NCI-H1092 treated with DMSO at 0.1 percent for 48 hours (cell line): Measurements from ENCODE around the gene IQCN.

Source experiments
- DNase-seq: peaks from one replicate; lab custom pipeline; 2025; lab: John Stamatoyannopoulos, UW

The IQCN gene

DNA sequence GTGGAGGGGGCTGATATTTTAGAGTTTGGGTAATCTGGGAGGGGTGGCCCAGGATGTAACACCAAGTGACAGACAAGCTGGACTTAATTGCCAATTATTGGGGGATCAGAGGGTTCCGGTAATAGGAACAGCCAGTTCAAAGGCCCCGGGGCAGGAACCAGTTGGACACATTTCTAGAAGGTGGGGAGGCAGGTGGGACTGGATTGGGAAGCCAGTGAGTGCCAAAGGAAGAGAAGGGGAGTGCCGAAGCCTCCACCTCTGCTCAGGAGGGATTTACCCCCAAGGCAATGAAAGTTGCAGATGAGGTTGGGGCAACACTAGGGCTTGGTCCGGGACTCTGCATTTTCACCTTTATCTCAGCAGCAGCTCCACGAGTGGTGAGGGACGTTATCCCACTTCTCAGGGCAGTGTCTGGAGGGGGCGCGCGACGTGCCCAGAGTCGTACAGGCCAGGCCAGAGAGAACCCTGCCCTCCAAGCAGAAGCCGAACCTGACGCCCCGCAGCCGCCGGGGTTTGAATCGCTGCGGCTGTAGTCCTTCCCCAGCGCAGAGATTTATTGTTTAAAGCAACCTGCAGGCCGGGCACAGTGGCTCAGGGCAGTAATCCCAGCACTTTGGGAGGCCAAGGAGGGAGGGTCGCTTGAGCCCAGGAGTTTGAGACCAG lies 12.9 kb upstream of the IQCN start:
- DNase-seq, result no peak

DNA sequence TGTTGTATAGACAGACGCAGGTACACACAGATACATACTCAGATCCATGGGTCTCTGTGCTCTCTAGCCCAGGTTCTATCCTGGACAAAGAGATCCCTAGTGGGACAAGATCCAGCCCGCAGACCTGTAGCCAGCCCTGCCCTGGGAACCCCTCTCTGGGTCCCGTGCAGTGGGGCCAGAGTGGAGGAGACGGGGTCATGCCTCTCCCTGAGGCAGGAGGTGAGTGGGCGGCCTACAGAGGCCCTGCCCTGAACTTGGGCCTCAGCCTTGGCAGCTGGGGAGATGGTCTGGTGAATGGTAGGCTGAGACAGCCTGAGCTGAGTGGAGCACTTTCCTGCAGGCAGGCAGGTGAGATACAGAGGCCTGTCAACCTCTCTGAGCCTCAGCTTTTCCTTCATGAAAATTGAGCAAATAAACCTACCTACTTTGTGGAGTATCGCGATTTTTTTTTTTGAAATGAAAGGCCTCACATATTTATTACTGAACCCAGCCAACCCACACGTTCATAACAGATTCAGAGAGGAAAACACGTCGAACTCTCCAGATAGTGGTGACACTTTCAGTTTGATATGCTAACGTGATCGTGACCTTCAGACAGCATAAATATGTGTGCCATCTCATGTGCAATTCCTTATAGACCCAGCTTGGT lies 10.6 kb upstream of the IQCN start:
- no peak for DNase-seq

DNA sequence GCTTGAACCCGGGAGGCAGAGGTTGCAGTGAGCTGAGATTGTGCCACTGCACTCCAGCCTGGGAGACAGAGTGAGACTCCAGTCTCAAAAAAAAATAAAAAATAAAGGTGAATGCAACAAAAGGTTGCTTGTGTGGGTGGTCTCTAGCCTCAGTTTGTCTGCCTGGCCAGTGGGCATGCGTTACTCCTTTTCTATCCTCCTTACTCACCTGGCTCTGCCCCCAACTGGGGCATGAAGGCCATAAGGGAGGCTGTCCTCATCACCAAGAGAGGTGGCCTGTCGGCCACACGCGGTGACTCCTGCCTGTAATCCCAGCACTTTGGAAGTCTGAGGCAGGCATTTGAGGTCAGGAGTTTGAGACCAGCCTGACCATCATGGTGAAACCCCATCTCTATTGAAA lies 9.1 kb upstream of the IQCN start:
- no peak for DNase-seq

DNA sequence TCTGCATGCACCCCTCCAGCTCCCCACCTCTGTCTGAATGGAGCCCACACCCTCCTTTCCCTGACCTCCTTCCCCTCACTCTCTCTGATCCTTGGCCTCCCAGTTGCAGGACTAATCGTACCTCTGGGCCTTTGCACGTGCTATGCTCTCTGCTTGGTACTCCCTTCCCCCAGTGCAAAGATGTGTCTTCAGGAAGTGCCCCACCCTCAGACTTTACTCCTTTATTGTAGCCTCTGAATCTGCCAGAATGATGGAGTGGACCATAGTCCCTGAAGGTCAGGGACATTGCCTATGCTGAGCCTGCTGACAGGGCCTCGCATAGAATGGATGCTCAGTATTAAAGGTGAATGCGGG lies 8.5 kb upstream of the IQCN start:
- no peak for DNase-seq

DNA sequence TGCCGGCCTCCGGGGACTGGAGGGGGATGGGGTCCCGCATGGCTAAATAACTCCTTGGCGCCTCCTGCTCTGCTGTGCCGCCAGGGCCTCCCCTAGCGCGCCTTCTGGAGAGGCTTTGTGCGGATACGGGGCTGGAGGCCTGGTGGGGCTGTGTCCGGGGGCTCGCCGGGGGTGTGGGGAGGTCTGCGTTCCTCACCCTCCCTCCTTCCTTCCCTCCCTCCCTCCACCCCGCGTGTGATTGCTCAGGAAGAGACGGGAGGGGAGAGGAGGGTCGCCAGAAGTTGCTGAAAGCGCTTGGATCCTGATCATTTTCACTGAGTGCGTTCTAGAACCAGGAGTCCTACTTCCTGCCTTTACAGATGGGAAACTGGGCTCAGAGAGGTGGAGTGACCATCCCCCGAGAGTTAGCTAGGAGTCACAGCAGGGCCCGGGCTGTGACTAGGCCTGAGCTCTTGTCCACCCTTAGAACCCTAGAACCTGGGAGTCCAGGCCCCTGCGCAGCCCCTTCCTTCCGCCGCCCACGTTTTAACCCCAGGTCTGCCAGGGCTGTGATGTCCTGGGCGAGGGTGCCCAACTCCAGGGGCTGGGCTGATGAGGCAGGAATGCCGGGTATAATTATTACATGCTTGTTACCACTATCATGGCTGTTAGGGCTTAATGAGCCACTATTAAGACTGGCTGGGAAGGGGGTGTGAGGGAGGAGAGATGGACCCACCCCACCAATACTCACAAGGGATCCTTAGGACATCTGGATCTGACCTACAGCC lies 8.0 kb upstream of the IQCN start:
- peak; percentile 89 for DNase-seq

DNA sequence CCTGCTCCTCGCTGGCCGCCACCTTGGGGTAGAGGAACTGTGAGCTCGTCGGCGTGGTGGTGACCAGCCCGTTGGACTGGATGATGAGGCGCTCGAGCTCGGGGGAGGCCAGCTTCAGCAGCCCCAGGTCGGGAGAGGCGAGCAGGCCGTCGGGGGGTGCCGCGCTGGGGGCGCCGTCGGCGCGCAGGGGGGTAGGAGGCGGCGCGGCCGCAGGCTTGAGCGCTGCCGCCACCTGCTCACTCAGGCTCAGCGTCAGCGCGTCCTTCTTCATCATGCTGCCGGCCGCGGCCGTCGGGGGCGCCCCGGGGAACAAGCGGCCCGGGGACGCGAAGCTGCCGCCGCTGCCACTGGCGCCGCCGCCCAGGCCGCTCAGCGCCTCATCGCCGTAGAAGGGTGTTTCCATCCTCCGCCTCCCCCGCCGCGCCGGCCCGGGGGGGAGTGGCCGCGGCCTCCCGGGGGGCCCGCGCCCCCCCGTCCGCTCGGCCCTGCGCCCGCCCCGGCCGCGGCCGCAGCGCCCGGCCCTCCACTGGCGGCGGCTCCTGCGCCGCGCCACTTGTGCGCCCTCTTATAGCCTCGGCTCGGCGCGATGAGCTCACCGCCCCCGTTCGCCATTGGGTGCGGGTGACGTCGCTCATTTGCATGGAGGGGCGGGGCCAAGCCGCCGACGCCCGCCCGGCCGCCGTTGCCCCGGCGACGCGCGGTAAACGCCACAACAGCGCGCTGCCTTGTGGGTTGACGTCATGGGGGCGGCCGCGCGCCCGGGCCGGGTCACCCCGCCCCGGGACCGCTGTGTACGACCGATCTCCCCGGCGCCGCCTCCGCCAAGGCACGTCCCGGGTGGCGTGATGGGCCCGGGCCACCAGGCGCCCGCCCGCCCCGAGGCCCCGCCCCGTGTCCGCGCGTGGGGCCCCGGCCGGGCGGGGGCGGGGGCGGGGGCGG lies 7.1 kb upstream of the IQCN start, which contains the start of gene JUND:
Gene JUND, minus strand, starts transcription at position 541 of the 939 bp plus-strand sequence. Its CDS starts 138 bp downstream, at position 403.
- peak; percentile 95 for DNase-seq

DNA sequence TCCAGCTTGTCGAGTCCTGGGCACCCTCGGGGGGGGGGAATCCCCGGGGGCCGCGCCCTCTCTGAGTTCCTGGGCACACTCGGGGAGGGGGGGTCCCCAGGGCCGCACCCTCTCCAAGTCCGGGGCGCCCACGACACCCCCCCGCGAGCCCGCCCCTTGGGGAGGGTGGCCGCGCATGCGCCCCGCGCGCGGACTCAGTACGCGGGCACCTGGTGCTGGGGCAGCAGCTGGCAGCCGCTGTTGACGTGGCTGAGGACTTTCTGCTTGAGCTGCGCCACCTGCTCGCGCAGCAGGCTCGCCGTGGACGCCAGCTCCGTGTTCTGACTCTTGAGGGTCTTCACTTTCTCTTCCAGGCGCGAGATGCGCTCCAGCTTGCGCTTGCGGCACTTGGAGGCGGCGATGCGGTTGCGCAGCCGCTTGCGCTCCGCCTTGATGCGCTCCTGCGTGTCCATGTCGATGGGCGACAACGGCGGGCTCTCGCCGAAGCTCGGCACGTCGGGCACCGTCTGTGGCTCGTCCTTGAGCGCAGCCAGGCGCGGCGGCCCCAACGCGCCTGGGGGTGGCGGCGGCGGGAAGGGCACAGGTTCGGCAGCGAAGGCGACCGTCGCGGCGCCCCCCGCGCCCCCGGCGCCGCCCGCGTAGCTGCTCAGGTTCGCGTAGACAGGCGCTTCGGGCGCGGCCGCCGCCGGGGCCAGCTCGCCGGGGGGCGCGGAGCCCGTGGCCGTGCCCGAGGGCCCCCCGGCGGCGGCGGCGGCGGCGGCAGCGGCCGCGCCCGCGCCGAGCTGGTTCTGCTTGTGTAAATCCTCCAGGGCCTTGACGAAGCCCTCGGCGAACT lies 6.2 kb upstream of the IQCN start:
- peak; percentile 87 for DNase-seq

DNA sequence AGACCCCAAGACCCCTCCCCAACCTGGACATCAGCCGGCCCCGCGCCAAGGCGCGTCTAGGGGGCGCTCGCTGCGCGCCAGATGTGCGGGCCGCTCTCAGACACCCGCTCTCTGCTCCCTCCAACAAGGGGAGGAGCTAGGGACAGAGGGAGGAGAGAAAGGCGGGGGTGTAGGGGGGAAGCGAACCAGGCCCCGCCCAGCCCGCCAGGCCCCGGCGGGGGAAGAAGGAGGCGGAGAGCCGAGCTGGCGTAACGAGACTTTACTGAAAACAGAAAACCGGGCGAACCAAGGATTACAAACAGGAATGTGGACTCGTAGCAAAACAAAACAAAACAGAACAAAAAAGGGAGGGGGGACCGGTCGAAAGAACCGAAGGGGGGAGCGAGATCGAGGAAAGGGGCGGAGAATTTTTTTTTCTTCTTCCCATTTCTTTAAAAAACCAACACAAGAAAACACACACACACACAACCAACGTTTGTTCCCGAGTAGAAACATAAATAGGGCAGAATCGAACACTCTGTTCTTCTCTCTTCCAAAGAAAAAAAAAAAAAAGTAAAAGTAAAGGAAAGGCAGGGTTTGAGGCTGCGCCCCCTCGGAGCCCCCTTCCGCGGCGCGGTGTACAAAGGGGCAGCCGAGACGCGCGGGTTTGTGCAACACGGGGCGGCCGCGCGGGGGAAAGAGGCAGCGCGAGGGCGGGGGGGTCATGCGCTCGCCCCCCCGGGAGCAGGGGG lies 5.4 kb upstream of the IQCN start:
- DNase-seq, result peak; percentile 95

DNA sequence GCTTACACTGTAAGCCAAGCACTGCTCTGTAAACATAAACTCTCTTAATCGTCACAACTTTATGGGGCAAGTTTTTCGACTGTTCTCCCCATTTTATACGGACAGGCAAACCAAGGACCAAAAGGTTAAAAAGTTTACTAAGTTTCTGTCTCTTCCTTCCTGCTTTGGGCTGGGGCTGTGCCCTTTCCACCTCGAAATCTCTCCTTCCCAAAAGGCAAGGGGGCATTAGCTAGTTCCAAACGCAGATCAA lies 4.9 kb upstream of the IQCN start:
- no peak for DNase-seq

DNA sequence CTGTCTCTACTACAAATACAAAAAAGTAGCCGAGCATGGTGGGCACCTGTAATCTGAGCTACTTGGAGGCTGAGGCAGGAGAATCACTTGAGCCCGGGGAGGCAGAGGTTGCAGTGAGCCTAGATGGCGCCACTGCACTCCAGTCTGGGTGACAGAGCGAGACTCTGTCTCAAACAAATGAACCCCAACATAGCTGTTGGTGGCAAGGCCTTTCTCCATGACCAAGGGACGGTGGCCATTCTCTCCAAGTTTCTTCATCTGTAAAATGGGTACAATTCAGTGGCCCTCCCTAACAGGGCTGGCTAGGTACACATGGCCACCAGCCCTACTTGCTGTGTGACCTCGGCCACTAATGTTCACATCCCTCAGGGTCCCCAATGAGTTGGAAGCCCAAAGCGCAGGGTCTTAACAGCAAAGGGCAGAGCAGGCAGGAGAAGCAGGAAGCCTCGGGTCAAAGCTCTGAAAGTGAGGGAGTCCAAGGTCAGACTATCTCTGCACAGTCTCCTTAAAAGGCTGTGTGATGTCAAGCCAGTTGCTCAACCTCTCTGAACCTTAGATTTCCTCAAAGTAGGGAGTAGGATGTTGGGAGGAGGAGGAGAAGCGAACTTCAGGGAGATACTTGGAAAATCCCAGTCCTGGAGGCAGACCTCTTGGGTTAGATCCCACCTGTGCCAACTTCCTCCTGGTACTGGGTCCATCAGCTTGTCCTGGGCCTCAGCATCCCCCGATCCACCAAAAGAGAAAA lies 4.4 kb upstream of the IQCN start:
- no peak for DNase-seq

DNA sequence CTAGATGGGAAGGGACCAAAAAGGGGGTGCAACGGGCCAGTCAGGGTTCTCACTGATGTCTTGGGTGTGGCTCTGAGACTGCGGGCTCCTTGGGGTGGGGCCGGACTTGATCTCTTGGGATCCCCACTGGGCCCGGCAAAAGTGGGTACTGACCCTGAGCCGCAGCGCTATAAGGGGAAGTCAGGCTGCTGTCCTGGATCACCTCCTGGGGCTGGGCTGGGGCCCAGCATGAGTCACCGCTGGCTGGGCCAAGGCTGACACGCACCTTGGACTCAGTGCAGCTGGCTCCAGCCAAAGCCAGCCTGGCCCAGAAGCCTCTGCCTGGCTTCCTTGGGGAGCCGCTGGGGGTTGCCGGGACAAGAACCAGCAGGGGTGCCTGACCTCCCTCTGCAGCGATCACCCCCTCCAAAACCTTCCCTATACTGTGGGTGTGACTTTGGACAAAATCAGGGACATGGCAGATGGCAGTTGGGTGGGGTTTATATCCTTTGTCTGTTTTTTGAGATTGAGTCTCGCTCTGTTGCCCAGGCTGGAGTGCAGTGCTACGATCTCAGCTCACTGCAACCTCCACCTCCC lies 617 bp upstream of the IQCN start:
- DNase-seq, result no peak

DNA sequence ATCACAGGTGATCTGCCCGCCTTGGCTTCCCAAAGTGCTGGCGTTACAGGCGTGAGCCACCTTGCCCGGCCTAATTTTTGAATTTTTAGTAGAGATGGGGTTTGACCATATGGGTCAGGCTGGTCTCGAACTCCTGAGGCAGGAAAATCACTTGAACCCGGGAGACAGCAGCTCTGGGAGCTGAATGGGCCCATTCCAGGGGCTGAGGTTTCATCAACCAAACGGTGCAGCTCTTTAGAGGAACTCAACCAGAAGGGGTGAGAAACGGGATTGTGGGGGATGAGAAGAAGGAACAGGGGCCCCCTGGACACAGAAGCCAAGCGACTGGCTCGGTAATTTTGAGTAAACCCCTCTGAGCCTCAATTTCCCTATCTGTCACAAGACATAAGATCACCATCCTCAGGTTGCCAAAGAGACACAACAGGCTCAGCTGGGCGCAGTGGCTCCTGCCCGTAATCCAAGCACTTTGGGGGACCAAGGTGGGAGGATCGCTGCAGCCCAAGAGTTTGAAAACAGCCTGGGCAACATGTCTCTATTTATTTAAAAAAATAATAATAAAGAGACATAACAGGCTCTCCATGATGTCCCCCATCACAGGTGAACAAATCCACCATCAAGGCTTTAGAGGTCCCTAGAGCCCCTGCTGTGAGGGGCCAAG lies 562 bp downstream of the IQCN start:
- DNase-seq, result no peak

DNA sequence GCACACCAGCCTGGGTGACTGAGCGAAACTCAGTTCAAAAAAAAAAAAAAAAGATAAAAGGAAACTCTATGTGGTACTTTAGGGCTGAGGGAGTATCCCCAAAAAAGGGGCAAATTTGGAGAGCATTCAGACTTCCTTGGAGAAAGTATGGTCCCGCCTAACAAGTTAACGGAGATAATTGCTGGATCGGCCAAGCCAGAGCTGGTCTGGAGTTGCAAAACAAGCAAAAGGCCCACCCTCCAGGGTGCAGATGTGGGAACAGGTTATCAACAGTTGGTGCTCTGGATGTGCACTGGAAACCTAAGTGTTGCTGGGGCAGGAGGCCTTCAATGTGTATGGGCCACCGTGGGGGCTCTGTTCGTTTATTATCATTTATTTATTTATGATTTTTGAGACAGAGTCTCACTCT lies 2.8 kb downstream of the IQCN start:
- no peak for DNase-seq

DNA sequence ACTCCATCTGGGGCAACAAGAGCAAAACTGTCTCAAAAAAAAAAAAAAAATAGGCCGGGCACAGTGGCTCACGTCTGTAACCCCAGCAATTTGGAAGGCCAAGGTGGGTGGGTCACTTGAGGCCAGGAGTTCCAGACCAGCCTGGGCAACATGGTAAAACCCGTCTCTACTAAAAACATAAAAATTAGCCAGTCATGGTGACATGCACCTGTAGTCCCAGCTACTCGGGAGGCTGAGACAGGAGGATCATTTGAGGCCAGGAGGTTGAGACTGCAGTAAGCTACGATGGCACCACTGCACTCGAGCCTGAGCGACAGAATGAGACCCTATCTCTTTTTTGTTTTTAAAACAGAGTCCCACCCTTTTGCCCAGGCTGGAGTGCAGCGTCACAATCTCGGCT lies 3.9 kb downstream of the IQCN start:
- DNase-seq, result no peak

DNA sequence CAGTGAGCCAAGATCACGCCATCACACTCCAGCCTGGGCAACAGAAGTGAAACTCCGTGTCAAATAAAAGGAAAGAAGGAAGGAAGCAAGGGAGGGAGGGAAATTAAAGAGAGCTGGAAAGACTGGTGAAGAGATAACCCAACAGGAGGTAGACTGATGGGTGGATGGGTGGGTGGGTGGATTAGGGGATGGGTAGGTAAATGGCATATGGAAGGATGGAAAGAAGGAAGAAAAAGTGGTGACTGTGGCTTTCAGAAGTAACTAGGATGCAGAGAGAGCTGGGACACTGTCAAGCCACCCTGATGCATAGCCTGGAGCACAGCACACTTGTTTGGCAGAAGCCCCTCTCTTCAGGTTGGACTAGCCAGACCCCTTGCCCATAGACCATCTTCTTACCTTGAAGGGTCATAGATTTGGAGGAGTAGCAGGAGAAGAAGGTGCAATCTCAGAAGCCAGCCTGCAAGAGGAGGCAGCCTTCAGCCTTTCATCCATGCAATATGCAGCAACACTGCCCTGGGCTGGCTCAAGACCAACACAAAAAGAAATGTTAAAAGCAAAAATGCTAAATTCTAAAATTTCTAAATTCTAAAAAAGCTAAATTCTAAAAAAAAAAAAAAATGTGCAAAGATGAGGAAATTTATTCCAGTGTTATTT lies 5.1 kb downstream of the IQCN start:
- no peak for DNase-seq

DNA sequence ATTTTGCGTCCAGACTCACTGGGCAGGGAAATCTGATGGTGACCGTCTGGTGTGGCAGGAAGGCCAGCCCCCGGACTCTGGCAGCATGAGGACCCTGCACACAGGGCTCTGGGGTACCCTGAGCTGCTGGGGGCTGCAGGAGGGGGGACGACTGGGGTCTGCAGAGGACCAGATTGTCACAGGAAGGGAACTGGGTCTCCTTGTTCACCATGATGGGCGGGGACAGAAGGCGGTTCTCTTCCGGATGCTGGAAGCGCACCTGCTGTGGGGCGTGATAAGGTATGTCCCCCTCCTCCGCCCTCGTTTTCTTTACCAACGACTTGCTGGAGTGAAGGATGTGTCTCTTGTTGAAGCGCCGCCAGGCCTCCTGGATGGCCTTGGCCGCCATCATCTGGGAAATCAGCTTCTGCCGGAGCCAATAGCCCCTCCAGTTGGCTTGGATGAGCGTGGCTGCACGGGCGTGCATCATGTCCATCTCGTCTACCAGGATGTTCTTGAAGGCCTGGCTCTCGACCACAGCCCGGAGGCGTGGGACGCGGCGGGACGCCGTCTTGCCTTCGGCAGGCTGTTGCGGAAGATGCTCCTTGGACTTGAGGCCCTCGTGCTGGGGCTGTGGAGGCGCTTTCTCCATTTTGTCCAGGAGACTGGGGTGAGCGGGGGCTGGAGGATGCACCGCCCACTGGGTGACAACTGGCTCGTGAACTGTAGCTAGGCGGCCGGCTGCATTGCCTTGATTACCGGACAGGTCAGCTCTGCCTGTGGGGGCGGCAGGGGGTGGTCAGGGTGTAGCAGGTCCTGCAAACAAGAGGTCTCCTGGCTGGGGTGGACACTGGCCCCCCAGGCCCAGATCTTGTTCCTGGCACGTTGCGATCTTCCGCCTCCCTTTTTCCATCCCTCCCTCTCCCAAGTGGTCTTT lies 7.2 kb downstream of the IQCN start:
- no peak for DNase-seq

DNA sequence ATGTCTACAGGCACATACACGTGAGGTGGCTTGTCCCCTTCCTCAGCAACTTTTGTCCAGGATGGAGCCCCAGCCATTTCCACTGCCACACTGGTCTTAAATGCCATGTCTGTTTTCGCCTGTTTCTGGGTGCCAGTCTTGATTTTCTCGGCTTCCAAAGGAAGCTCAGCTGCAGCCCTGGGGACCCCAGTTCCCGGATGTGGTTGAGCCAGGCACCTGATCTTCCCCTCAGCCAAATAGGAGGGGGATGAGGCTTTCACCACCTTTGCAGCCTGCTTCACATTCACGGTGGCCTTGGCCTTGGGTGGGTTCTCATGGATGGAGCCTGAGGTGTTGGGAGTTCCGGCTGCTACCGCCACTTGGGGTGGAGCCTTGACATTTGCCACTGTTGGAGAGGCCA lies 8.7 kb downstream of the IQCN start:
- DNase-seq, result no peak
